ENCODE data around the gene HHIPL1. TPM values are rescaled to one million over a fixed set of nuclear protein-coding genes. Genes with fewer than 3 reads are reported as not detected.

The HHIPL1 gene
- total RNA-seq, 4 donors from 2014 or later: 0.13 to 4.7 (median 0.56) TPM

DNA sequence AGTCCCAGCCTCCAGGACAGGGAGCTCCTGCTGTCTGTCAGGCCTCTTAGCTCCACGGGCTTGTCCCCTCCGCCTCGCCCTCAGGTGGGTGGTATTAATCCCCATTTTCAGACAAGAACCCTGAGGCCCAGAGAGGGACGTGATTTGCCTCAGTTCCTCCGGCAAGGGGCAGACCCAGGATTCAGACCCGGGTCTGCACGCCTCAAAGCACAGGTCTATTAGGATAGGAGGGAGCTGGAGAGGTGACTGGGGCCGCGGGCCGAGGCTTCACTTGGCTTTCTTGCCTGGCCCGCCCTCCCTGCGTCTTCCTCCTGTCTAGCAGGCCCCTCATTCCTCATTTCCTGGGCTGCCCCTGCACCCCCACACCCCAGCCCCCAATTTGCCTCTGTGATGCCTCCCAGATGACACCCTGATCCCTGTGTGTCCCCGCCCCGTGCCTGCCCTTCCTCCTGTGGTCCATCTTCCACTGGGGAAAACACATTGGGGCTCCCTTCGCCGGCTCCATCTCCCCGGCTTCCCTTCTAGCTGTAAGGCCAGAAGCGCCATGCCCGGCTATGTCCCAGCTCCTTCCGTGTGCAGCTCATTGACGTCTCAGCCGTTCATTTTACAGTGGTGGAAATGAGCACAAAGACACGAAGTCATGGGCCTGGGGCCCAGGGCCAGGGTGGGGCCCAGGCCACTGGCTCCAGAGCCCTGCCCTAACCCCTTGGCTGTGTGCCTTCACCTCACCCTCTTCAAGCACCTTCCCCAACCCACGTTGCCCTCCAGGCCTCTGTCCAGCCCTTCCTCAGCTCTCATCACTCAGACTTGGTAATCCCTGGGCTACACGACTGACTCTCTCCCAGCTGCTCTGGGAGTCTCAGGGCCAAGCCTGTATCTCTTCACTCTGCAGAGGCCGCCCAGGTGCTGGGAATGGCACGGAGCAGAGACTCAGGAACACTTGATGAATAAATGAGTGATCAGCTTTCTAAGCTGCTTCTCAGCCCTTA, 23.7 kb downstream of the HHIPL1 start:
- Histone ChIP-seq H3K4me1 (no peaks in the 10 kb centered on the region), H3K36me3 (peaks cover 3% of the 10 kb centered on the region), H3K27ac (no peak overlapping the region), H3K4me3 (no peak overlapping the region), H3K9me3 (no peaks in the 10 kb centered on the region), H3K27me3 (no peaks in the 10 kb centered on the region)
- no peak for DNase-seq (ENCODE audit: low spot score in 2 of 2)
- 80% methylated on average over 19 of the region's 27 CpGs for WGBS
- TF ChIP-seq POLR2A (IDR thresholded peaks at IDR 0.05) (no peak), POLR2AphosphoS5 (IDR thresholded peaks at IDR 0.05) (no peak), EP300 (IDR thresholded peaks at IDR 0.05) (no peak)
- TF ChIP-seq, protein P1, sequence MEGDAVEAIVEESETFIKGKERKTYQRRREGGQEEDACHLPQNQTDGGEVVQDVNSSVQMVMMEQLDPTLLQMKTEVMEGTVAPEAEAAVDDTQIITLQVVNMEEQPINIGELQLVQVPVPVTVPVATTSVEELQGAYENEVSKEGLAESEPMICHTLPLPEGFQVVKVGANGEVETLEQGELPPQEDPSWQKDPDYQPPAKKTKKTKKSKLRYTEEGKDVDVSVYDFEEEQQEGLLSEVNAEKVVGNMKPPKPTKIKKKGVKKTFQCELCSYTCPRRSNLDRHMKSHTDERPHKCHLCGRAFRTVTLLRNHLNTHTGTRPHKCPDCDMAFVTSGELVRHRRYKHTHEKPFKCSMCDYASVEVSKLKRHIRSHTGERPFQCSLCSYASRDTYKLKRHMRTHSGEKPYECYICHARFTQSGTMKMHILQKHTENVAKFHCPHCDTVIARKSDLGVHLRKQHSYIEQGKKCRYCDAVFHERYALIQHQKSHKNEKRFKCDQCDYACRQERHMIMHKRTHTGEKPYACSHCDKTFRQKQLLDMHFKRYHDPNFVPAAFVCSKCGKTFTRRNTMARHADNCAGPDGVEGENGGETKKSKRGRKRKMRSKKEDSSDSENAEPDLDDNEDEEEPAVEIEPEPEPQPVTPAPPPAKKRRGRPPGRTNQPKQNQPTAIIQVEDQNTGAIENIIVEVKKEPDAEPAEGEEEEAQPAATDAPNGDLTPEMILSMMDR (IDR thresholded peaks at IDR 0.05): no peak

DNA sequence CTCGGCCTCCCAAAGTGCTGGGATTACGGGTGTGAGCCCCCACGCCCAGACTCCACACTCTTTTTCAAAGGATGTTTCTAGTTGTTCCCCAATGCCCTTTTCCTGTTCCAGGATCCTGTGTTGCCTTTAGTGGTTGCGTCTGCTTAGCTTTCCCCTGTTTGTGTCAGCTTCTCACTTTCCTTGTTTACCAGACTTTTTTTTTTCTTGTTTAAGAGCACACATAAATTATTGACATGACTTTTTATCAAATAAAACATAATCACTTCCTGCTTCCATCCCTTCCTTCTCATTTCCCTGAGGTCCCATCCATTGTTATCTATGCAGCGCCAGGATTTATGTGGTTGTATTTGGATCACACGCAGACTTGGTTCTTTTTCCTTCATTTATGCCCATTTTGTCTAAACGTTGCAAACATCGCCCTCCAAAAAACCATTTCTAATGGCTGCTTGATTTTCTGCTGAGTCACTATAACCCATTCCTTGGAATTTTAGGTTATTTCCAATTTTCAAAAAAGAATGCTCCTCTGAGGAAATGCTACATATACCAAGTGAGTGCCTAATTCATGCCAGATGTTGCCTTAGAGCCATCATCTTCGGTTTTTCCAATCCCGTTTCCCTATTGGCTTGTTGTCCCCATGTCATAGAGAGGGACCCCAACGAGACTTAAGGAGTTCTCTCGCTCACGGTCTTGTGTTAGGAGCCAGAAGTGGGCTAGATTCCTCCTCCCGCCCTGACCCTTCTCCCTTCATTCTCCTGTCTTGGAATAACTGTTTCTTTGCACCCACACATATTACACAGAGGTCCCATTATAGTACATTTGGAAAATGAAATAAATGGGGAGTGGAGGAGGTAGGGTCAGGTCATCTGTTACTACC, 25.7 kb downstream of the HHIPL1 start:
- DNase-seq (ENCODE audit: low spot score in 2 of 2): no peak
- peaks cover 6% of the 10 kb centered on the region for H3K27me3 ChIP-seq
- H3K36me3 ChIP-seq: peaks cover 3% of the 10 kb centered on the region
- H3K4me3 ChIP-seq: no peak overlapping the region
- H3K9me3 ChIP-seq: no peaks in the 10 kb centered on the region
- H3K27ac ChIP-seq: no peak overlapping the region
- TF ChIP-seq EP300 (IDR thresholded peaks at IDR 0.05): no peak
- TF ChIP-seq, protein P1 (IDR thresholded peaks at IDR 0.05): no peak
- no peak for TF ChIP-seq POLR2AphosphoS5 (IDR thresholded peaks at IDR 0.05)
- TF ChIP-seq POLR2A (IDR thresholded peaks at IDR 0.05): no peak
- no peaks in the 10 kb centered on the region for H3K4me1 ChIP-seq
- 67% methylated on average over 14 of the region's 14 CpGs for WGBS

DNA sequence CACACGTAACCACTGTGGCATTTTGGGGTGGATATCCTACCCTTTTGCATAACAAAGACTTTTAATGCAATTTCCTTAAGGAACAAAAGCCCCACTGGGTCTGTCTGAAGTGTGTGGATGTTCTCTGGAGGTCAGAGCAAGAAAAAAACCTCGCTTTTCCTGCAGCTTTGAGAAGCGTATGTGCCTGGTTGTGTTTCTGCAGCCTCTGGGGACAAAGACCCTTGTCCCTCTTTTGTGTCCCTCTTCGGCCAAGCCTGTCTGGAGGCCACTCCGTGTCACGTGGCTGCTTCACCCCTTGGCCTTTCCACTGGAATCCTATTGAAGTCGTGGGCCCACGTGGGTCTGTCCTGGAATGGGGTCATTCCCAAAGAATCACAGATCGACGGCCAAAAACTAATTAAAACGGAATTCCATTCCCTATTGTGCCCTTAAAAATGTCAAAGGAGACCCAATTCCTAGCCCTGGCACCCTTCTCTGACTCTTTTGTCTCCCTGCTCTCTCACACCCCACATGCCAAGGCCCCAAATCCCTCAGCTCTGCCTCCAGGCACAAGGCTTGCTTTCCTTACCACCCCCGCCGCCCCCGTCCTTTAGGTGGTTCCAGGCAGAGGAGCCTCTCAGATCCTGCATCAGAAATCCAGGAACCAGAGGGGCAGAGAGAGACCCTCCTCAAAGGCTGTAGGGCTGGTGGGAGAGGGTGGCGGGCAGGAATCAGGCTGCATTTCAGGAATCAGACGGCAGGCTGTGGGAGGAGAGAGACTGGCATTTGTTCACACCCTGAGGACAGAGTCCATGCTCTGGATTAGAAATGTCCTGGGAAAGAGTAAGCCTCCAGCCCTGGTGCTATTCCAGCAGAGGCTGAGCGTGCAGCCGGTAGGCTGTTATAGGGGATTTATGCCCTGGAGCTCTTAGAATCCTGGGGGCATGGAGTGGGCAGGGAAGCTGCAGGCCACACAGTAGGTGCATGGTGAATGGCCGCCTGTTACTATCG, 26.6 kb downstream of the HHIPL1 start:
- WGBS: 66% methylated on average over 20 of the region's 20 CpGs
- Histone ChIP-seq H3K4me3 (no peak overlapping the region), H3K27ac (no peak overlapping the region), H3K9me3 (no peaks in the 10 kb centered on the region), H3K27me3 (peaks cover 8% of the 10 kb centered on the region), H3K36me3 (peaks cover 3% of the 10 kb centered on the region), H3K4me1 (no peaks in the 10 kb centered on the region)
- TF ChIP-seq EP300 (IDR thresholded peaks at IDR 0.05) (no peak), POLR2AphosphoS5 (IDR thresholded peaks at IDR 0.05) (no peak), POLR2A (IDR thresholded peaks at IDR 0.05) (no peak)
- TF ChIP-seq, protein P1 (IDR thresholded peaks at IDR 0.05): no peak
- no peak for DNase-seq (ENCODE audit: low spot score in 2 of 2)

DNA sequence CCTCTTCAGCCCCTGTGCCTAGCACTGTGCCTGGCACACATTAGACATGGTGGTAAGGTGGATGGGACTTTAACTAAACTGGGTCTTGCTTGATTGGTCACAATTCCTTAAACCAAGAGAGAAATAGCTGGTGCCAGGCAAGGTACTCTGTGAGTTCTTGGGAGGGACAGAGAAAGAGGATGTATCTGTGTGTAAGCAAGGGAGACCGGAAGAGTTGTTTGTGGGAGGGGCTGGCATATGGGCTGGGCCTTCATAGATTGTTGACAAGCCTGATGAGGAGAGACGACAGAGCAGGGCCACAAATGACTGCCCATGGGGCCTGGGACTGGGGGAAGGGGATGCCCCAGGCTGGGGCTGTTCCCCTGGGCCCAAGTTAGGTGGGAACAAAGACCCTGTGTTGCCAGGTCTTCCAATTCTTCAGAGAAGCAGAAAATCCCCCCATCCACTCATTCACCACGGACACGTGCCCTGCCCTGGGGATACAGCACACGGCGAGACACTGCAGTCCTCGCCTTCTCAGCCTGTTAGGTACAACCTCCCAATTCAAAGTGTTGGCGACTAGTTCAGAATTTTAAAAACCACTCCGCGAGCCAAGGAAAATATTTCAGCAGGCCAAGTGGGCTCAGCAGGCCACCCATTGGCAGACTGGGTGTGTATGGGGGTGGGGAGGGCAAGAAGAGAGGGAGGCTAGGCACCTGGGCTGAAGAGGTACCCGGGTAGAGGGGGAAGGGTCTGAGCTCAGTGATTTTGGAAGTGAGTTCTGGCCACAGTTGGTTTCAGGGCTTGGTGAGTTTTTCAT, 27.8 kb downstream of the HHIPL1 start:
- no peak for TF ChIP-seq POLR2AphosphoS5 (IDR thresholded peaks at IDR 0.05)
- no peak for TF ChIP-seq POLR2A (IDR thresholded peaks at IDR 0.05)
- TF ChIP-seq, protein P1 (IDR thresholded peaks at IDR 0.05): no peak
- no peak for TF ChIP-seq EP300 (IDR thresholded peaks at IDR 0.05)
- Histone ChIP-seq H3K36me3 (peaks cover 3% of the 10 kb centered on the region), H3K4me1 (no peaks in the 10 kb centered on the region), H3K9me3 (no peaks in the 10 kb centered on the region), H3K27me3 (peaks cover 8% of the 10 kb centered on the region), H3K27ac (no peak overlapping the region), H3K4me3 (no peak overlapping the region)
- WGBS: 67% methylated on average over 11 of the region's 11 CpGs
- DNase-seq (ENCODE audit: low spot score in 2 of 2): no peak

All from suprapubic skin (tissue), 4 donors.